Spleen (tissue), 7 donors: ENCODE results near the gene CHSY3.

Experiments used
- POLR2A ChIP-seq, 3 donors: fragments of 450-650 bp; IDR thresholded peaks; one replicate each; pipeline ENCODE4 v1.5.1; 2017; ENCODE audit warnings: antibody characterized with exemption in 3 of 3, mild to moderate bottlenecking in 1 of 3
- TF ChIP-seq, protein P1 (sequence below), 11 experiments: fragments of 200-600 bp in 7 of 11; fragments of 450-650 bp in 4 of 11; sonication (generic) in 4 of 11; IDR thresholded peaks in 8 of 11; conservative IDR thresholded peaks in 3 of 11; 1 replicate in 7 of 11; 2 replicates in 4 of 11; pipeline versions ENCODE4 v1.4.0 to v1.8.0; 2016 to 2021; ENCODE audit warnings: antibody characterized with exemption in 11 of 11, inconsistent platforms in 4 of 11, mild to moderate bottlenecking in 1 of 11
- donor health status: DM: no; HTN: no; CAD: no; lungs with moderate emphysema.
- donor health status: DM: no; HTN: no; CAD: no.
- donor health status: DM: no; HTN: no; CAD: no.

DNA sequence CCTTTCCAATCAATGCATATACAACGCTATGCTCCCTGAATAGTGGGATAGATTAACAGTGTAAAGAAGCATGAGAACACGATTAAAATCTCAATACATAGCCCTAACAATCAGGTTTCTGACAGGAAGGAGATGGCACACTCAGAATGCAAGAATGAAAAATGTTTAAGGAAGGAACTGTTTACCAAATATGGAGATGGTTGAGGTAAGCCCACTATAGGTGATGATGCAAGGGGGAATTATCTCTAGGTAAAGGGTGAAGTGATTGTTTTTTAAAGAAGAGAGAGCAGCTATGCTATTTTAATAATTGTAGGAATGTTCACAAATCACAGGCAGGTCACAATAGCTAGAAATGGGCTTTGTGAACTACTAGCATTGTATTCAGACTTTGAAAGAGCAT lies 302.4 kb downstream of the CHSY3 start:
- TF ChIP-seq POLR2A (IDR thresholded peaks at IDR 0.05), result no peak
- TF ChIP-seq, protein P1, sequence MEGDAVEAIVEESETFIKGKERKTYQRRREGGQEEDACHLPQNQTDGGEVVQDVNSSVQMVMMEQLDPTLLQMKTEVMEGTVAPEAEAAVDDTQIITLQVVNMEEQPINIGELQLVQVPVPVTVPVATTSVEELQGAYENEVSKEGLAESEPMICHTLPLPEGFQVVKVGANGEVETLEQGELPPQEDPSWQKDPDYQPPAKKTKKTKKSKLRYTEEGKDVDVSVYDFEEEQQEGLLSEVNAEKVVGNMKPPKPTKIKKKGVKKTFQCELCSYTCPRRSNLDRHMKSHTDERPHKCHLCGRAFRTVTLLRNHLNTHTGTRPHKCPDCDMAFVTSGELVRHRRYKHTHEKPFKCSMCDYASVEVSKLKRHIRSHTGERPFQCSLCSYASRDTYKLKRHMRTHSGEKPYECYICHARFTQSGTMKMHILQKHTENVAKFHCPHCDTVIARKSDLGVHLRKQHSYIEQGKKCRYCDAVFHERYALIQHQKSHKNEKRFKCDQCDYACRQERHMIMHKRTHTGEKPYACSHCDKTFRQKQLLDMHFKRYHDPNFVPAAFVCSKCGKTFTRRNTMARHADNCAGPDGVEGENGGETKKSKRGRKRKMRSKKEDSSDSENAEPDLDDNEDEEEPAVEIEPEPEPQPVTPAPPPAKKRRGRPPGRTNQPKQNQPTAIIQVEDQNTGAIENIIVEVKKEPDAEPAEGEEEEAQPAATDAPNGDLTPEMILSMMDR (IDR thresholded peaks at IDR 0.05 in 8 of 11, conservative IDR thresholded peaks at IDR 0.05 in 3 of 11), result no peak
